HepG2 (cell line): ENCODE results near the gene RPL36AL. TPM values are rescaled to one million over a fixed set of nuclear protein-coding genes. Genes with fewer than 3 reads are reported as not detected.

Experiments used
- BORCS8-MEF2B ChIP-seq: sonication (generic); formaldehyde crosslinking; IDR thresholded peaks from 2 replicates; pipeline ENCODE4 v1.8.0; 2022; ENCODE audit warnings: mild to moderate bottlenecking, missing genetic modification reagents
- CBX1 ChIP-seq: IDR thresholded peaks from one replicate; pipeline ENCODE4 v1.6.1; 2016; ENCODE audit warnings: antibody characterized with exemption, low read depth
- CBX5 ChIP-seq: sonication (generic); formaldehyde crosslinking; IDR thresholded peaks from 2 replicates; pipeline ENCODE4 v1.4.0; 2020; ENCODE audit warnings: missing genetic modification reagents, borderline replicate concordance
- HNRNPK ChIP-seq: fragments of 200-400 bp; formaldehyde crosslinking; IDR thresholded peaks from 2 replicates; pipeline ENCODE4 v1.6.1; 2018; ENCODE audit warnings: low read length, low read depth, moderate library complexity, mild to moderate bottlenecking; ENCODE audit not compliant: poor library complexity, severe bottlenecking
- MEIS2 ChIP-seq: sonication (generic); formaldehyde crosslinking; IDR thresholded peaks from 2 replicates; pipeline ENCODE4 v1.9.0; 2021; ENCODE audit warnings: mild to moderate bottlenecking, missing genetic modification reagents
- NCOA5 ChIP-seq: sonication (generic); formaldehyde crosslinking; IDR thresholded peaks from 2 replicates; pipeline ENCODE4 v1.4.0; 2020; ENCODE audit warnings: missing genetic modification reagents
- REST ChIP-seq, 2 experiments: IDR thresholded peaks; 2 replicates each; pipeline ENCODE4 v1.6.1; 2011 to 2012; ENCODE audit warnings: low read length in 2 of 2, borderline replicate concordance in 1 of 2, low read depth in 1 of 2, mild to moderate bottlenecking in 1 of 2, moderate library complexity in 1 of 2
- SMAD1 ChIP-seq: sonication (generic); formaldehyde crosslinking; IDR thresholded peaks from 2 replicates; pipeline ENCODE4 v1.4.0; 2020; ENCODE audit warnings: missing genetic modification reagents, low read depth, mild to moderate bottlenecking, borderline replicate concordance
- SOX13 ChIP-seq, 3 experiments: fragments of 450-650 bp in 1 of 3; sonication (generic) in 1 of 3; formaldehyde crosslinking in 1 of 3; IDR thresholded peaks in 2 of 3; conservative IDR thresholded peaks in 1 of 3; 2 replicates each; pipeline versions ENCODE4 v1.5.0 to v1.6.1; 2016 to 2020; ENCODE audit warnings: antibody characterized with exemption in 1 of 3, mild to moderate bottlenecking in 1 of 3, missing compliant biosample characterization in 1 of 3, missing genetic modification reagents in 1 of 3, moderate library complexity in 1 of 3
- SRF ChIP-seq: IDR thresholded peaks from 2 replicates; pipeline ENCODE4 v1.6.1; 2011; ENCODE audit warnings: mild to moderate bottlenecking, low read depth, low read length, moderate library complexity
- ZFY ChIP-seq: sonication (generic); formaldehyde crosslinking; IDR thresholded peaks from 2 replicates; pipeline ENCODE4 v1.4.0; 2020; ENCODE audit warnings: missing genetic modification reagents
- ZNF207 ChIP-seq: fragments of 450-650 bp; IDR thresholded peaks from 2 replicates; pipeline ENCODE4 v1.6.1; 2016; ENCODE audit warnings: antibody characterized with exemption, borderline replicate concordance
- polyA plus RNA-seq, 8 experiments: library from polyadenylated mRNA; depleted of rRNA in 3 of 8; stranded (reverse) in 7 of 8; unstranded in 1 of 8; fragments of >200 nt; fragmentation: Illumina TruSeq in 4 of 8; extraction: Trizol in 4 of 8; gene quantifications; 2 replicates each; pipeline versions ENCODE4 v1.2.1 to v1.2.3, GENCODE V29; 2011 to 2016; ENCODE audit warnings: low read depth in 4 of 8, missing spikeins in 1 of 8, mixed read lengths in 1 of 8; ENCODE audit not compliant: insufficient read depth in 1 of 8
- total RNA-seq, 5 experiments: library from RNA; depleted of rRNA; stranded (reverse); fragments of >200 nt; fragmentation: Illumina TruSeq; extraction: Trizol; gene quantifications; 2 replicates each; pipeline ENCODE4 v1.2.3, GENCODE V29; 2016; ENCODE audit warnings: low read depth in 1 of 5
- TF ChIP-seq, protein P1 (sequence below): sonication (generic); formaldehyde crosslinking; IDR thresholded peaks from 2 replicates; pipeline ENCODE4 v1.4.0; 2020; ENCODE audit warnings: missing genetic modification reagents, borderline replicate concordance
- TF ChIP-seq, protein P2 (sequence below): sonication (generic); formaldehyde crosslinking; IDR thresholded peaks from 2 replicates; pipeline ENCODE4 v1.9.0; 2022; ENCODE audit warnings: missing genetic modification reagents, mild to moderate bottlenecking, borderline replicate concordance
- TF ChIP-seq, protein P3 (sequence below): sonication (generic); formaldehyde crosslinking; IDR thresholded peaks from 2 replicates; pipeline ENCODE4 v1.8.0; 2022; ENCODE audit warnings: missing genetic modification reagents, mild to moderate bottlenecking, inconsistent platforms, borderline replicate concordance

Gene RPL36AL
- total and polyA plus RNA-seq, 2 of the 13 experiments (the other 11 are each of a cell fraction or from before 2014, with no cell fraction given), result 90.0 to 294 TPM

GRCh38 chr14:49598485-49599300 lies 21.7 kb downstream of the RPL36AL start, which contains the start of gene LRR1 (continued):
- 0 out of 4 replicates have a peak, but pooled peaks of 1 of the 2 experiments have one; percentile 19 for TF ChIP-seq REST (IDR thresholded peaks at IDR 0.05; ENCODE audit: borderline replicate concordance in 1 of 2, low read depth in 1 of 2, low read length in 2 of 2)
- peak; percentile 79; the same call in 1 of the 2 replicates for TF ChIP-seq CBX5 (CRISPR knock-in tag)
- TF ChIP-seq, protein P1, sequence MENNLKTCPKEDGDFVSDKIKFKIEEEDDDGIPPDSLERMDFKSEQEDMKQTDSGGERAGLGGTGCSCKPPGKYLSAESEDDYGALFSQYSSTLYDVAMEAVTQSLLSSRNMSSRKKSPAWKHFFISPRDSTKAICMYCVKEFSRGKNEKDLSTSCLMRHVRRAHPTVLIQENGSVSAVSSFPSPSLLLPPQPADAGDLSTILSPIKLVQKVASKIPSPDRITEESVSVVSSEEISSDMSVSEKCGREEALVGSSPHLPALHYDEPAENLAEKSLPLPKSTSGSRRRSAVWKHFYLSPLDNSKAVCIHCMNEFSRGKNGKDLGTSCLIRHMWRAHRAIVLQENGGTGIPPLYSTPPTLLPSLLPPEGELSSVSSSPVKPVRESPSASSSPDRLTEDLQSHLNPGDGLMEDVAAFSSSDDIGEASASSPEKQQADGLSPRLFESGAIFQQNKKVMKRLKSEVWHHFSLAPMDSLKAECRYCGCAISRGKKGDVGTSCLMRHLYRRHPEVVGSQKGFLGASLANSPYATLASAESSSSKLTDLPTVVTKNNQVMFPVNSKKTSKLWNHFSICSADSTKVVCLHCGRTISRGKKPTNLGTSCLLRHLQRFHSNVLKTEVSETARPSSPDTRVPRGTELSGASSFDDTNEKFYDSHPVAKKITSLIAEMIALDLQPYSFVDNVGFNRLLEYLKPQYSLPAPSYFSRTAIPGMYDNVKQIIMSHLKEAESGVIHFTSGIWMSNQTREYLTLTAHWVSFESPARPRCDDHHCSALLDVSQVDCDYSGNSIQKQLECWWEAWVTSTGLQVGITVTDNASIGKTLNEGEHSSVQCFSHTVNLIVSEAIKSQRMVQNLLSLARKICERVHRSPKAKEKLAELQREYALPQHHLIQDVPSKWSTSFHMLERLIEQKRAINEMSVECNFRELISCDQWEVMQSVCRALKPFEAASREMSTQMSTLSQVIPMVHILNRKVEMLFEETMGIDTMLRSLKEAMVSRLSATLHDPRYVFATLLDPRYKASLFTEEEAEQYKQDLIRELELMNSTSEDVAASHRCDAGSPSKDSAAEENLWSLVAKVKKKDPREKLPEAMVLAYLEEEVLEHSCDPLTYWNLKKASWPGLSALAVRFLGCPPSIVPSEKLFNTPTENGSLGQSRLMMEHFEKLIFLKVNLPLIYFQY, result 0 out of 2 replicates have a peak, but pooled peaks have one; percentile 31
- TF ChIP-seq CBX1, result peak; percentile 69
- TF ChIP-seq HNRNPK, result peak; percentile 63
- TF ChIP-seq MEIS2 (CRISPR knock-in tag), result peak; percentile 84
- no peak for TF ChIP-seq SRF
- TF ChIP-seq ZFY, result peak; percentile 63; the same call in 1 of the 2 replicates
- TF ChIP-seq, protein P2, sequence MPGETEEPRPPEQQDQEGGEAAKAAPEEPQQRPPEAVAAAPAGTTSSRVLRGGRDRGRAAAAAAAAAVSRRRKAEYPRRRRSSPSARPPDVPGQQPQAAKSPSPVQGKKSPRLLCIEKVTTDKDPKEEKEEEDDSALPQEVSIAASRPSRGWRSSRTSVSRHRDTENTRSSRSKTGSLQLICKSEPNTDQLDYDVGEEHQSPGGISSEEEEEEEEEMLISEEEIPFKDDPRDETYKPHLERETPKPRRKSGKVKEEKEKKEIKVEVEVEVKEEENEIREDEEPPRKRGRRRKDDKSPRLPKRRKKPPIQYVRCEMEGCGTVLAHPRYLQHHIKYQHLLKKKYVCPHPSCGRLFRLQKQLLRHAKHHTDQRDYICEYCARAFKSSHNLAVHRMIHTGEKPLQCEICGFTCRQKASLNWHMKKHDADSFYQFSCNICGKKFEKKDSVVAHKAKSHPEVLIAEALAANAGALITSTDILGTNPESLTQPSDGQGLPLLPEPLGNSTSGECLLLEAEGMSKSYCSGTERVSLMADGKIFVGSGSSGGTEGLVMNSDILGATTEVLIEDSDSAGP (CRISPR knock-in tag), result peak; percentile 95
- TF ChIP-seq SMAD1 (CRISPR knock-in tag), result no peak
- no peak for TF ChIP-seq NCOA5
- TF ChIP-seq, protein P3, sequence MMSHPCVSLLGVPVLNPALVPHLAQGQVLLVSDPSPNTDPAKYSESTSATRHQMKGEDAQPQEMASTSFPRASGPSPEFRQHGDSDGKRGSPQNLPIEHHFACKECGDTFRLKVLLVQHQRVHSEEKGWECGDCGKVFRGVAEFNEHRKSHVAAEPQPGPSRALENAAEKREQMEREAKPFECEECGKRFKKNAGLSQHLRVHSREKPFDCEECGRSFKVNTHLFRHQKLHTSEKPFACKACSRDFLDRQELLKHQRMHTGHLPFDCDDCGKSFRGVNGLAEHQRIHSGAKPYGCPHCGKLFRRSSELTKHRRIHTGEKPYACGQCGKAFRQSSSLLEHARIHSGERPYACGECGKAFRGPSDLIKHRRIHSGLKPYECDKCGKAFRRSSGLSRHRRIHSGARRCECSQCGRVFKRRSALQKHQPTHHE, result 0 out of 2 replicates have a peak, but pooled peaks have one; percentile 56
- TF ChIP-seq SOX13 (IDR thresholded peaks at IDR 0.05), result no peak
- 0 out of 4 replicates have a peak, but pooled peaks of 1 of the 2 experiments have one; percentile 36 for TF ChIP-seq SOX13 (CRISPR knock-in tag; conservative IDR thresholded peaks at IDR 0.05 in 1 of 2, IDR thresholded peaks at IDR 0.05 in 1 of 2)
- TF ChIP-seq BORCS8-MEF2B (CRISPR knock-in tag), result peak; percentile 95
- TF ChIP-seq ZNF207, result no peak
